ENCODE measurements around the gene TBC1D9.

DNA sequence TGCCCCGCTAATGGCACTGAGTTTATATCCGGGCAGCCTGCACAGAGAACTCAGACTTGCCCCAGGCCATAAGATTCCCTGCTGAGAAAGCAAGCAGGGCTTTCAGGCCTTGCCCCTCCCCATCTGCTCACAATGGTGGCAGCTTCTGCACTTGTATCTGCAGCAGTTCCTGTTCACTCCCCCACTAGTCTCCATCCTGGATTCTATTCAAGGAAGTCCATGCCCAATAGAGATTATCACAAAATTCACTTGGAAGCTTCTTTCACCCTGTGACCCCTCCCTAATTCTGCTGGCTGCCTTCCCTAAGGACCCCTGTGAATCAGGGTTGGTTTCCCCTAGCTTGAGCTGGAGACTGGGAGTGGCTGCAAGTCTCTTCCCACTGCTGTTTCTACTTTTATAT is 152.9 kb downstream of the TBC1D9 start:
- TF ChIP-seq, protein P1, sequence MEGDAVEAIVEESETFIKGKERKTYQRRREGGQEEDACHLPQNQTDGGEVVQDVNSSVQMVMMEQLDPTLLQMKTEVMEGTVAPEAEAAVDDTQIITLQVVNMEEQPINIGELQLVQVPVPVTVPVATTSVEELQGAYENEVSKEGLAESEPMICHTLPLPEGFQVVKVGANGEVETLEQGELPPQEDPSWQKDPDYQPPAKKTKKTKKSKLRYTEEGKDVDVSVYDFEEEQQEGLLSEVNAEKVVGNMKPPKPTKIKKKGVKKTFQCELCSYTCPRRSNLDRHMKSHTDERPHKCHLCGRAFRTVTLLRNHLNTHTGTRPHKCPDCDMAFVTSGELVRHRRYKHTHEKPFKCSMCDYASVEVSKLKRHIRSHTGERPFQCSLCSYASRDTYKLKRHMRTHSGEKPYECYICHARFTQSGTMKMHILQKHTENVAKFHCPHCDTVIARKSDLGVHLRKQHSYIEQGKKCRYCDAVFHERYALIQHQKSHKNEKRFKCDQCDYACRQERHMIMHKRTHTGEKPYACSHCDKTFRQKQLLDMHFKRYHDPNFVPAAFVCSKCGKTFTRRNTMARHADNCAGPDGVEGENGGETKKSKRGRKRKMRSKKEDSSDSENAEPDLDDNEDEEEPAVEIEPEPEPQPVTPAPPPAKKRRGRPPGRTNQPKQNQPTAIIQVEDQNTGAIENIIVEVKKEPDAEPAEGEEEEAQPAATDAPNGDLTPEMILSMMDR (IDR thresholded peaks at IDR 0.05 in 2 of 3, conservative IDR thresholded peaks at IDR 0.05 in 1 of 3; ENCODE audit: borderline replicate concordance in 1 of 3, insufficient read depth in 1 of 3, low read depth in 2 of 3, low read length in 2 of 3): no peak
- TF ChIP-seq RAD21 (IDR thresholded peaks at IDR 0.05; ENCODE audit: low read depth): no peak
- no peak for TF ChIP-seq POLR2A (IDR thresholded peaks at IDR 0.05; ENCODE audit: borderline replicate concordance, extremely low read depth, insufficient read depth, insufficient read length)
- TF ChIP-seq ELF1 (IDR thresholded peaks at IDR 0.05; ENCODE audit: borderline replicate concordance, low read depth): no peak
- no peak for TF ChIP-seq JUND (IDR thresholded peaks at IDR 0.05)
- no peak for TF ChIP-seq POLR2AphosphoS5 (IDR thresholded peaks at IDR 0.05; ENCODE audit: low read depth, low read length)
- TF ChIP-seq, protein P2, sequence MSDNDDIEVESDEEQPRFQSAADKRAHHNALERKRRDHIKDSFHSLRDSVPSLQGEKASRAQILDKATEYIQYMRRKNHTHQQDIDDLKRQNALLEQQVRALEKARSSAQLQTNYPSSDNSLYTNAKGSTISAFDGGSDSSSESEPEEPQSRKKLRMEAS (IDR thresholded peaks at IDR 0.05): no peak
- TF ChIP-seq EGR1 (IDR thresholded peaks at IDR 0.05; ENCODE audit: low read depth): no peak
